GM23338 (cell line): ENCODE data around the gene HYKK. TPM values are rescaled to one million over a fixed set of nuclear protein-coding genes. Genes with fewer than 3 reads are reported as not detected.

Source experiments
- polyA plus RNA-seq: library from polyadenylated mRNA; unstranded; fragments of >200 nt; fragmentation: Nextera tagmentation; extraction: Ambion mirVana; gene quantifications from 2 replicates; pipeline ENCODE4 v1.2.1, GENCODE V29; 2016
- total RNA-seq: library from RNA; depleted of rRNA; stranded (reverse); fragments of >200 nt; shearing (Covaris generic); gene quantifications from 2 replicates; pipeline ENCODE4 v1.2.3, GENCODE V29; 2014; rRNA removed

HYKK gene
- total and polyA plus RNA-seq, 2 experiments from 2014 or later: 2.9 to 5.5 TPM

Other genes with a start within 250 kb of the HYKK start
- 10.3 and 12.5 TPM in 2 replicates for gene DNAJA4, start 243.0 kb upstream of the HYKK start, total RNA-seq
- gene DNAJA4, start 243.0 kb upstream of the HYKK start, polyA plus RNA-seq: 5.0 and 5.4 TPM in 2 replicates
- gene SKIC8, start 208.0 kb upstream of the HYKK start, total RNA-seq: 47.0 and 59.4 TPM in 2 replicates
- gene SKIC8, start 208.0 kb upstream of the HYKK start, polyA plus RNA-seq: 68.6 and 73.8 TPM in 2 replicates
- gene CRABP1, start 167.2 kb upstream of the HYKK start, total RNA-seq: 127 and 156 TPM in 2 replicates
- 522 and 536 TPM in 2 replicates for gene CRABP1, start 167.2 kb upstream of the HYKK start, polyA plus RNA-seq
- gene IREB2, start 69.4 kb upstream of the HYKK start, total RNA-seq: 68.4 and 78.2 TPM in 2 replicates
- 19.2 and 23.4 TPM in 2 replicates for gene IREB2, start 69.4 kb upstream of the HYKK start, polyA plus RNA-seq
- 301 and 322 TPM in 2 replicates for gene PSMA4, start 32.9 kb downstream of the HYKK start, total RNA-seq
- gene PSMA4, start 32.9 kb downstream of the HYKK start, polyA plus RNA-seq: 466 and 552 TPM in 2 replicates
- gene CHRNA5, start 57.9 kb downstream of the HYKK start, total RNA-seq: 19.6 and 26.2 TPM in 2 replicates
- gene CHRNA5, start 57.9 kb downstream of the HYKK start, polyA plus RNA-seq: 23.3 and 29.3 TPM in 2 replicates
- gene CHRNA3, start 113.4 kb downstream of the HYKK start, total RNA-seq: 1.3 and 2.9 TPM in 2 replicates
- gene CHRNA3, start 113.4 kb downstream of the HYKK start, polyA plus RNA-seq: 2.3 and 3.5 TPM in 2 replicates
- gene CHRNB4, start 133.6 kb downstream of the HYKK start, total RNA-seq: 1.0 and 1.6 TPM in 2 replicates
- 0.71 and 1.4 TPM in 2 replicates for gene CHRNB4, start 133.6 kb downstream of the HYKK start, polyA plus RNA-seq